Fibroblast of mammary gland (primary cell): ENCODE measurements around the gene DES.

ENCODE experiments used
- DNase-seq: peaks from one replicate; pipeline ENCODE4 v3.0.0-alpha.2; 2010; ENCODE audit warnings: low read depth
- H3K4me3 ChIP-seq: 2 replicates; pipeline ENCODE4 v1.5.1; 2011; ENCODE audit warnings: low read depth, mild to moderate bottlenecking, low read length, moderate library complexity; ENCODE audit not compliant: control insufficient read depth
- TF ChIP-seq, protein P1 (sequence below): conservative IDR thresholded peaks from 2 replicates; pipeline ENCODE4 v1.5.1; 2011; ENCODE audit warnings: low read depth, low read length, inconsistent platforms; ENCODE audit not compliant: control insufficient read depth, insufficient read depth

DES gene

DNA sequence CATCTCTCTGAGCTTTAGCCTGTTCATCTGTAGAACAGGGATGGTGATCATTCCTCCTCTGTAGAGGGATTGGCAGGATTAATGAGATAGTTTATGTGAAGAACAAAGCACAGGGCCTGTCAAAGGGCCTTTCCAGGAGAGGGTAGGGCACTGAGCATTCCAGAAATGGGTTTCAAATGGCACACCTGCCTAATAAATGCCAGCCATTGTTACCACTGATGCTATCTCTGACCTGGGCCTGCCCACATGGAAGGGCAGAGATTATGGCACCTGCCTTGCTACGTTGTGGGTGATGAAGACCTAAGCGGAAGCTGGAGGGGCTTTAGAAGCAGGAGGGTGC, 49.5 kb downstream of the DES start:
- no peak overlapping the region for H3K4me3 ChIP-seq
- no peak for DNase-seq
- TF ChIP-seq, protein P1, sequence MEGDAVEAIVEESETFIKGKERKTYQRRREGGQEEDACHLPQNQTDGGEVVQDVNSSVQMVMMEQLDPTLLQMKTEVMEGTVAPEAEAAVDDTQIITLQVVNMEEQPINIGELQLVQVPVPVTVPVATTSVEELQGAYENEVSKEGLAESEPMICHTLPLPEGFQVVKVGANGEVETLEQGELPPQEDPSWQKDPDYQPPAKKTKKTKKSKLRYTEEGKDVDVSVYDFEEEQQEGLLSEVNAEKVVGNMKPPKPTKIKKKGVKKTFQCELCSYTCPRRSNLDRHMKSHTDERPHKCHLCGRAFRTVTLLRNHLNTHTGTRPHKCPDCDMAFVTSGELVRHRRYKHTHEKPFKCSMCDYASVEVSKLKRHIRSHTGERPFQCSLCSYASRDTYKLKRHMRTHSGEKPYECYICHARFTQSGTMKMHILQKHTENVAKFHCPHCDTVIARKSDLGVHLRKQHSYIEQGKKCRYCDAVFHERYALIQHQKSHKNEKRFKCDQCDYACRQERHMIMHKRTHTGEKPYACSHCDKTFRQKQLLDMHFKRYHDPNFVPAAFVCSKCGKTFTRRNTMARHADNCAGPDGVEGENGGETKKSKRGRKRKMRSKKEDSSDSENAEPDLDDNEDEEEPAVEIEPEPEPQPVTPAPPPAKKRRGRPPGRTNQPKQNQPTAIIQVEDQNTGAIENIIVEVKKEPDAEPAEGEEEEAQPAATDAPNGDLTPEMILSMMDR = no peak

DNA sequence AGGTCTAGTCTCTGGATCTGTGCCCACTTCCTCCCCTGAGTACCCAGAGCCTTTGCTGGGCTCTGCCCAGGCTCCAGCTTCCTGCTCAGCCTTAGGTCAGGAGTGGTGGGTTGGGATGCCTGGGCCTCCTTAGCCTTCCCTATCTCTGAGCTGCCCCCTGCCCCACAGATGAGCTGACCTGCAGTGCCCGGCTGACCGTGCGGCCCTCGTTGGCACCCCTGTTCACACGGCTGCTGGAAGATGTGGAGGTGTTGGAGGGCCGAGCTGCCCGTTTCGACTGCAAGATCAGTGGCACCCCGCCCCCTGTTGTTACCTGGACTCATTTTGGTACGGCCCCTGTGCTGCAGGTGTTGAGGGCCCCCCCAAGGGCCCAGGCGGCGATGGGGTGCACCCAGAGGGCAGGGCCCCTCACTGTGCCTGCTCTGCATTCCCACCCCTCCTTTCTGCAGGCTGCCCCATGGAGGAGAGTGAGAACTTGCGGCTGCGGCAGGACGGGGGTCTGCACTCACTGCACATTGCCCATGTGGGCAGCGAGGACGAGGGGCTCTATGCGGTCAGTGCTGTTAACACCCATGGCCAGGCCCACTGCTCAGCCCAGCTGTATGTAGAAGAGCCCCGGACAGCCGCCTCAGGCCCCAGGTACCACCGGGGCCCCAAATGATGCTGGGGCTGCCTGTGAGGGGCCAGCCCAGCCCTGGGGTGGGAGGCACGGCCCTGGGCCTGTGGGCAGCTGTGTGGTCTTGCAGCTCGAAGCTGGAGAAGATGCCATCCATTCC, 50.4 kb downstream of the DES start:
- no peak overlapping the region for H3K4me3 ChIP-seq
- no peak for DNase-seq
- TF ChIP-seq, protein P1 = no peak

DNA sequence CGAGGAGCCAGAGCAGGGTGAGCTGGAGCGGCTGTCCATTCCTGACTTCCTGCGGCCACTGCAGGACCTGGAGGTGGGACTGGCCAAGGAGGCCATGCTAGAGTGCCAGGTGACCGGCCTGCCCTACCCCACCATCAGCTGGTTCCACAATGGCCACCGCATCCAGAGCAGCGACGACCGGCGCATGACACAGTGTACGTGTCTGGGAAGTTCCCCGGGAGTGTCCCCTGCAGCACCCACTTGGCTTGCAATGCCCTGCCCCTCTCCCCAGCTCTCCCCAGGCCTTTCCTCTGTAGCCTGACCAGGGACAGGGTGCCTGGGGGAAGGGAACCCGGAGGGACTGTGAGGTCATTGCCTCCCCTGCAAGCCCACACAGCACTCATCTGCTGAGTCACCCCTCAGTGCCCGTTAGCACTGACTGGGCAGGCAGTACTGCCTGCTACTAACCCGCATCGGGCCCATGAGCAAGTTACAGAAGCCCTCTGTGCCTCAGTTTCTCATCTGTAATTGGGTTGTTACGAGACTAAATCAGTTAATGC, 51.1 kb downstream of the DES start:
- DNase-seq = peak; percentile 74
- TF ChIP-seq, protein P1 = no peak

DNA sequence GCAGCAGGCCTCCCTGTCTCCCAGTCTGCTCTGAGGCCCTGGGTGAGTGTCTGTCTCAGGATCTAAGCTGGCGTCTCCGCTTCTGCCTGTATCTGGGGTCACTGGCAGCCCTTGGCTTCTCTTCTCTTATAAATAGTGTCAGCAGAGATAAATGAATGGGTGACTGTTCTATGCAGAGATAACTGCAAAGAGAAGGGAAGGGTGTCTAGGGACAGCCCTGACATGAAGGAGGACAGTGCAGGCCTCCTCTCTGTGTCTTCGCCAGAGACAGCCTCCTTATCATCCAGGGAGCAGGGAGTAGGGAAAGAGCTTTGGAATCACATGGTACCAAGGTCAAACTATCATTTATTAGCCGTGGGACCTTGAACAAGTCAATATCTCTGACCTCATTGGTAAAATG, 52.3 kb downstream of the DES start:
- no peak overlapping the region for H3K4me3 ChIP-seq
- TF ChIP-seq, protein P1 = no peak
- no peak for DNase-seq

More for the DNA sequence above, 51.1 kb downstream of the DES start:
- H3K4me3 ChIP-seq = no peak overlapping the region

DNA sequence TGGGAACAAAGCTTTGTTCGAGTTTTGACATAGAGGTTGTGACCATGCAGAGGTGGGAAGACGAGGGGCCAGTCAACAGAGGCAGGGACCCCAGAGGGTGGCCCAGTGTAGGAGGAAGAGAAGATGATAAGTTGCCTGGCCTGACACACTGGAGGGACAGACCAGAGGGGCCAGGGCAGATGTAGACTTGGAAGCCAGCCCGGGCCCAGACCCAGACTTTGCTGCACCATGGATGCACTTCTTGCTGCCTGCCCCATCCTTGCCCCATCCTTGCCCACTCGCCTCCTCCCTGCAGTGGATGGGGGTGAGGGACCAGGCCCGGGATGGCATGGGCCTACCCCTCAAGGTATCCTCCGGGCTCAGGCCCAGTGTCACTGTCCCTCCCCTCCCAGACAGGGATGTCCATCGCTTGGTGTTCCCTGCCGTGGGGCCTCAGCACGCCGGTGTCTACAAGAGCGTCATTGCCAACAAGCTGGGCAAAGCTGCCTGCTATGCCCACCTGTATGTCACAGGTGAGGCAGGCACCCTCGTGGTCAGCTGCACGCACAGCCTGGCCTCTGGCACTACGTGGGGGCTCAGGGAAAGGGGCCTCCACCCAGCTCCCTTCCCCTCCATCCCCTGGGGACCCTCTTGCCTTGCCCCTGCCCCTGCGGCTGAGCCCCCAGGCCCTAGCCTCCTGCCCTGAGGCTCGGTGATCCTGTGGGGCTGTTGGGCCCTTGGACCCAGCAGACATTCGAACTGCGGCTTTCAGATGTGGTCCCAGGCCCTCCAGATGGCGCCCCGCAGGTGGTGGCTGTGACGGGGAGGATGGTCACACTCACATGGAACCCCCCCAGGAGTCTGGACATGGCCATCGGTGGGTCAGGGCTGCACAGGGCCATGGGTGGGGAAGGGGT, 53.5 kb downstream of the DES start:
- H3K4me3 ChIP-seq = no peak overlapping the region
- DNase-seq = no peak
- TF ChIP-seq, protein P1 = no peak

DNA sequence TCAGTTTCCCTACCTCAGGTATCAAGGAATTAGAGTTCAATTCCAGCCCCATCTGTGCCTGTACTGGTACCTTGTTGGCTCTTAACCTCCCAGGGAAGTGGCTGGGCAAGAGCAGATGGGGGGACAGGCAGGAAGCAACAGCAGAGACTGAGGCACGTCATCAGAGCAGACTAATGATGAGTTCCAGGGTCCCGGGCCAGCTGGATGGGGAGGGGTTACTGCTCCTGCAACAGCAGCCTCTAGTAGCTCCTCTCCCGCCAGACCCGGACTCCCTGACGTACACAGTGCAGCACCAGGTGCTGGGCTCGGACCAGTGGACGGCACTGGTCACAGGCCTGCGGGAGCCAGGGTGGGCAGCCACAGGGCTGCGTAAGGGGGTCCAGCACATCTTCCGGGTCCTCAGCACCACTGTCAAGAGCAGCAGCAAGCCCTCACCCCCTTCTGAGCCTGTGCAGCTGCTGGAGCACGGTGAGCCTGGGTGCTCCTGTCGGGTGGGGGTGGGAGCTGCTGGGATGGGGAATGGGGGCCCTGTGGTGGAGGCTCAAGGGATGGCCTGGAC, 54.5 kb downstream of the DES start:
- TF ChIP-seq, protein P1 = no peak
- H3K4me3 ChIP-seq = no peak overlapping the region
- no peak for DNase-seq
